Pancreas (tissue), 10 donors: ENCODE measurements around the gene ADCY5. TPM values are rescaled to one million over a fixed set of nuclear protein-coding genes. Genes with fewer than 3 reads are reported as not detected.
A peak's percentile ranks its signal among the peaks of the same experiment; 100 is the strongest.

Source experiments
- ATAC-seq, 4 donors: fragments of 200-7000 bp; cut with Tn5 transposase; one replicate each; pipeline versions ENCODE4 v1.8.0 to v1.9.1; 2020; ENCODE audit warnings: mild to moderate bottlenecking in 4 of 4, moderate library complexity in 4 of 4
- DNase-seq, 6 donors: peaks; one replicate each; pipeline ENCODE4 v3.0.0-alpha.2; 2020
- FAIRE-seq: peaks from 2 replicates; lab custom pipeline; 2012; peaks lifted over from hg19 to GRCh38; lab: Jason Lieb, UNC
- H3K27ac ChIP-seq, 4 donors: fragments of 200-600 bp; sonication (generic); 1 replicate in 3 of 4; 2 replicates in 1 of 4; pipeline versions ENCODE4 v1.5.0 to v1.8.0; 2020
- H3K27me3 ChIP-seq, 4 donors: fragments of 200-600 bp; one replicate each; pipeline ENCODE4 v1.8.0; 2021
- H3K36me3 ChIP-seq, 3 donors: fragments of 200-600 bp; sonication (generic) in 1 of 3; one replicate each; pipeline versions ENCODE4 v1.5.0 to v1.8.0; 2020 to 2021
- H3K4me1 ChIP-seq, 3 donors: fragments of 200-600 bp; one replicate each; pipeline ENCODE4 v1.8.0; 2021
- H3K4me3 ChIP-seq, 4 donors: fragments of 200-600 bp; sonication (generic) in 2 of 4; one replicate each; pipeline versions ENCODE4 v1.5.0 to v1.8.0; 2020 to 2021
- H3K9me3 ChIP-seq, 4 donors: fragments of 200-600 bp; one replicate each; pipeline ENCODE4 v1.8.0; 2021
- CTCF ChIP-seq, 4 donors: fragments of 200-600 bp; sonication (generic) in 3 of 4; IDR thresholded peaks; one replicate each; pipeline versions ENCODE4 v1.5.0 to v1.8.0; 2021; ENCODE audit warnings: antibody characterized with exemption in 4 of 4
- WGBS, 2 donors: extraction: QIAGEN DNeasy Blood & Tissue Kit; methylation state at CpG; one replicate each; pipeline ENCODE4 v1.1.7; 2013; 5-methylcytosine and 5-hydroxymethylcytosine counted together
- intact Hi-C, 3 donors: fragments of 100-400 bp; cut with DNase I; formaldehyde crosslinking; loops; one replicate each; pipeline versions ENCODE4 v1.11.1 to v1.14.2; 2022
- polyA plus RNA-seq, 2 donors: library from polyadenylated mRNA; stranded (reverse); fragments of 200-250 nt; gene quantifications; one replicate each; pipeline ENCODE4 v1.2.3, GENCODE V29; 2013
- total RNA-seq, 6 donors: library from RNA; stranded (reverse); fragmentation: NEBNext Ultra II Directional in 4 of 6; extraction: Animal tissue kit (Norgen Biotek cat#: 25700) in 4 of 6; gene quantifications; one replicate each; pipeline versions ENCODE4 v1.2.1 to v1.2.4, GENCODE V29; 2021 to 2023
- donor health status: healthy with polysubstance abuse.
- donor health status: DM: no; HTN: no; CAD: no; lungs with moderate emphysema.
- donor health status: DM: no; HTN: no; CAD: no.
- donor health status: control.
- donor health status: control.
- donor health status: Bipolar disorder and iron deficiency.
- donor health status: DM: yes; HTN: yes; CAD: no.
- donor health status: DM: no; HTN: no; CAD: no.
- donor health status: DM: no; HTN: no; CAD: no.
- donor health status: DM: yes; HTN: yes; CAD: no.

Gene ADCY5
- total and polyA plus RNA-seq, 8 donors = 6.0 to 13.4 (median 9.6) TPM

- TF ChIP-seq CTCF (IDR thresholded peaks at IDR 0.05) = no peak
- 61 to 63% methylated on average over 11 of the region's 11 CpGs for WGBS, 2 donors
- DNase-seq (no peak), ATAC-seq (no peak), FAIRE-seq (no peak)
- no peak overlapping the region for H3K27ac ChIP-seq
- no peaks in the 10 kb centered on the region for H3K4me1 ChIP-seq
- no peaks in the 10 kb centered on the region for H3K9me3 ChIP-seq
- no peak overlapping the region for H3K4me3 ChIP-seq
- no peaks in the 10 kb centered on the region for H3K36me3 ChIP-seq
- intact Hi-C loops = no loop called here
- no peaks in the 10 kb centered on the region for H3K27me3 ChIP-seq
Measured at GRCh38 chr3:123401836-123402530, 46.9 kb downstream of the ADCY5 start.

GRCh38 chr3:123400169-123400568 lies 48.7 kb downstream of the ADCY5 start:
- 82 to 94% methylated on average over 3 of the region's 3 CpGs for WGBS, 2 donors
- ATAC-seq (no peak), DNase-seq (no peak), FAIRE-seq (no peak)
- Histone ChIP-seq H3K36me3 (no peaks in the 10 kb centered on the region), H3K27me3 (no peaks in the 10 kb centered on the region), H3K9me3 (no peaks in the 10 kb centered on the region), H3K27ac (no peak overlapping the region), H3K4me1 (no peaks in the 10 kb centered on the region), H3K4me3 (no peak overlapping the region)
- TF ChIP-seq CTCF (IDR thresholded peaks at IDR 0.05) = no peak
- intact Hi-C loops = no loop called here

- H3K9me3 ChIP-seq = no peaks in the 10 kb centered on the region
- no peak overlapping the region for H3K27ac ChIP-seq
- ATAC-seq = no peak
- TF ChIP-seq CTCF (IDR thresholded peaks at IDR 0.05) = no peak
- no peaks in the 10 kb centered on the region for H3K4me1 ChIP-seq
- H3K36me3 ChIP-seq = no peaks in the 10 kb centered on the region
- intact Hi-C loops = no loop called here
- H3K27me3 ChIP-seq = no peaks in the 10 kb centered on the region
- no peak for DNase-seq
- no peak overlapping the region for H3K4me3 ChIP-seq
- FAIRE-seq = no peak
- WGBS, 2 donors = 42 to 50% methylated on average over 6 of the region's 6 CpGs
Measured at GRCh38 chr3:123399653-123400052, 49.2 kb downstream of the ADCY5 start.

- Histone ChIP-seq H3K4me3 (no peak overlapping the region), H3K27ac (no peak overlapping the region), H3K27me3 (no peaks in the 10 kb centered on the region), H3K36me3 (no peaks in the 10 kb centered on the region), H3K9me3 (no peaks in the 10 kb centered on the region), H3K4me1 (no peaks in the 10 kb centered on the region)
- DNase-seq (no peak), ATAC-seq (peak in 1 of 4 donors; percentile 27), FAIRE-seq (no peak)
- intact Hi-C loops = no loop called here
- 48 to 62% methylated on average over 13 of the region's 13 CpGs for WGBS, 2 donors
- TF ChIP-seq CTCF (IDR thresholded peaks at IDR 0.05) = no peak
Measured at GRCh38 chr3:123397921-123398785, 50.7 kb downstream of the ADCY5 start.
